BE2C (cell line): ENCODE results near the gene POLR2L.
A peak's percentile ranks its signal among the peaks of the same experiment; 100 is the strongest.

Experiments
- DNase-seq: peaks from one replicate; pipeline ENCODE4 v3.0.0-alpha.2; 2020
- H3K27me3 ChIP-seq: fragments of 250-450 bp; sonication (Bioruptor Pico); 2 replicates; pipeline ENCODE4 v1.5.1; 2020; ENCODE audit warnings: mild to moderate bottlenecking
- H3K36me3 ChIP-seq: fragments of 250-450 bp; sonication (Bioruptor Pico); 2 replicates; pipeline ENCODE4 v1.5.1; 2020; ENCODE audit warnings: mild to moderate bottlenecking
- H3K4me1 ChIP-seq: fragments of 250-450 bp; sonication (Bioruptor Pico); 2 replicates; pipeline ENCODE4 v1.5.1; 2020
- H3K4me3 ChIP-seq: 2 replicates; pipeline ENCODE4 v1.5.1; 2011; ENCODE audit warnings: low read depth, low read length
- H3K9me3 ChIP-seq: fragments of 250-450 bp; sonication (Bioruptor Pico); 2 replicates; pipeline ENCODE4 v1.5.1; 2020
- CTCF ChIP-seq: IDR thresholded peaks from 2 replicates; pipeline ENCODE4 v1.5.1; 2012; ENCODE audit warnings: mild to moderate bottlenecking, low read depth, low read length

POLR2L gene

DNA sequence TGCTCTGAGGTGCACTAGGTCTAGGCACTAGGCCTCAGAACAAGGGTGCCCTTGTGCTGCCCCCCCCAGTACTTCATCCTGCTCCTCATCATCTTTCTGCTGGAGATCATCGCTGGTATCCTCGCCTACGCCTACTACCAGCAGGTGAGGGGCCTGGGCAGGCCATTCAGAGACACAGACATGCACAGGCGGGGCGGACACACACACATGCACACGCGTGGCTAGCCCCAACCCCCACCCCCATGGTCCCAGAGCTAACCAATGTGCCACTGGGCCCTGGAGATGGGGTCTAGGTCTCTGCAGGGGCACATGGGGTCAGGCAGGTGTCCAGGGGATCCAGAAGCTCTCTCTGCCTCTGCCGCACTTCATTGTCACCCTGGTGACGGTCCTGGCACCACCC is 5.6 kb downstream of the POLR2L start:
- no peak overlapping the region for H3K4me3 ChIP-seq
- no peaks in the 10 kb centered on the region for H3K27me3 ChIP-seq
- H3K4me1 ChIP-seq = 0 out of 2 replicates have a peak, but pooled peaks cover under 1% of the 10 kb centered on the region
- H3K36me3 ChIP-seq = peaks cover 16% of the 10 kb centered on the region
- DNase-seq = no peak
- H3K9me3 ChIP-seq = no peaks in the 10 kb centered on the region
- no peak for TF ChIP-seq CTCF

DNA sequence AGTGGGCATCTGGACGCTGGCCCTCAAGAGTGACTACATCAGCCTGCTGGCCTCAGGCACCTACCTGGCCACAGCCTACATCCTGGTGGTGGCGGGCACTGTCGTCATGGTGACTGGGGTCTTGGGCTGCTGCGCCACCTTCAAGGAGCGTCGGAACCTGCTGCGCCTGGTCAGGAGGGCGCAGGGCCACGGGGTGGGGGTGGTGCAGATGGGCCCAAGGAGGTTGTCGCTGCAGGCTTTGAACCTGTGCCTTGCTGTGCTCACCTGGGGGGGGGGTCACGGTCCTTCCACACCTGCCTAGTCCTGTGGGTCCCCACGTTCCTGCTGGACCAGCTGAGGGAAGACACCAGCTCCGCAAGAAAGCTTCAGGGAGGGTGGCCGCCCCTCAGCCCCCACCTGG is 6.1 kb downstream of the POLR2L start:
- no peak for DNase-seq
- no peak for TF ChIP-seq CTCF
- Histone ChIP-seq H3K4me1 (peaks cover 5% of the 10 kb centered on the region; the same call in 1 of the 2 replicates), H3K27me3 (peaks cover under 1% of the 10 kb centered on the region; the same call in 1 of the 2 replicates), H3K9me3 (no peaks in the 10 kb centered on the region), H3K4me3 (no peak overlapping the region), H3K36me3 (peaks cover 16% of the 10 kb centered on the region)

DNA sequence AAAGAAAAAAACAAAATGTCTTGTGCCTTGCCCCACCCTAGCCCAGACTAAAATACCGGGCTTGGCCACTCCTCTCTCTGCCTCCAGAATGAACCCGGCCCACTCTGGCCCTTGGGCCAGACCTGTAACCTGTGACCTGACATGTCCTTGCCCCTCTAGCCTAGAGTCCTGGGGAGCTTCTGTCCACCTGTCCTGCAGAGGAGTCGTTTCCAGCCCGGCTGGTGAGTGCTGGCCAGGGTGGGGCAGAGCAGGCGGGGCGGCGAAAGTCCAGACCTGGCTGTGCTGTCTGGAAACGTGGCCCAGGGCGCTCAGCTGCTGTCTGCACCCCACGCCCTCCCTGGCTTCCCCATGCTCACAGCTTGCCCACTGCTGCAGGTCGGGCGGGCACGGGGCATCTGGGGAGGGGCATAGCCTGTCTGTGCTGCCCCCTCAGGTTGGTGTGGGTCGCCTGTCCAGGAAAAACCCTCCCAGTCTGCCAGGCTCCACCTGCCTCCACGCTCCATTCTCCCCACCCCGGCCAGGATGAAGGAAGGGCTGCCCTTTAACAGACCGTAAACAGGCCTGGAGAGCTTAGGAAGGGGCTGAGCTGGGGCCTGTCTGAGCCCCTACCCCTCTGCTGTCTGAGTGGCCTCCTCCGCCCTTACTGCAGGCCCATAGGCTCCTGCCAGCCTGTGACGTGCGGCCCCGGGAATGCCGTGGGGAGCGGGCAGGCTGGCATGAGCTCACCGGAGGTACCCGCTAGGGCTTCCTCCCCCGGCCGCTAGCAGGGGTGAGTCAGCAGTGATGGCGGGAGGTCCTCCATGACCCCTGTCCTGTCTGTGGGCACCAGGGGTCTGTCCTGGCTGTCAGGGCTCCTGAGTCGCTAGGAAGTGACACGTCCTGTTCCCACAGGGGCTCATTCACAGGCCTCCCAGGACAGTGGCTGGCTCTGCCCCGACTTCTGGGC is 7.7 kb downstream of the POLR2L start:
- peaks cover 15% of the 10 kb centered on the region for H3K4me1 ChIP-seq
- H3K9me3 ChIP-seq = no peaks in the 10 kb centered on the region
- no peak overlapping the region; the same call in none of the 2 replicates for H3K4me3 ChIP-seq
- H3K36me3 ChIP-seq = peaks cover 12% of the 10 kb centered on the region
- no peak for DNase-seq
- no peak for TF ChIP-seq CTCF
- peaks cover 12% of the 10 kb centered on the region for H3K27me3 ChIP-seq

- no peak for DNase-seq
- TF ChIP-seq CTCF = no peak
- Histone ChIP-seq H3K9me3 (no peaks in the 10 kb centered on the region), H3K36me3 (peaks cover 5% of the 10 kb centered on the region), H3K4me3 (peak overlapping the region; percentile 58), H3K4me1 (peaks cover 15% of the 10 kb centered on the region), H3K27me3 (peaks cover 18% of the 10 kb centered on the region)
Observed at GRCh38 chr11:833849-834311, 8.4 kb downstream of the POLR2L start.

GRCh38 chr11:833114-833791 is 9.1 kb downstream of the POLR2L start:
- Histone ChIP-seq H3K36me3 (no peaks in the 10 kb centered on the region; the same call in 1 of the 2 replicates), H3K27me3 (peaks cover 20% of the 10 kb centered on the region), H3K9me3 (no peaks in the 10 kb centered on the region), H3K4me3 (peak overlapping the region; percentile 58), H3K4me1 (peaks cover 15% of the 10 kb centered on the region)
- no peak for TF ChIP-seq CTCF
- DNase-seq = peak; percentile 47
